B cell (primary cell): ENCODE results near the gene TRAF3. TPM values are rescaled to one million over a fixed set of nuclear protein-coding genes. Genes with fewer than 3 reads are reported as not detected.
A peak's percentile ranks its signal among the peaks of the same experiment; 100 is the strongest.

Experiments used
- ATAC-seq: fragments of 200-7000 bp; cut with Tn5 transposase; one replicate; pipeline ENCODE4 v1.10.0; 2021; ENCODE audit warnings: low read depth, mild to moderate bottlenecking, moderate number of reproducible peaks, moderate library complexity
- CTCF ChIA-PET: fragments of 350-600 bp; sonication (Branson Sonifier 250); formaldehyde crosslinking; loops from one replicate; lab custom pipeline; 2021; ENCODE audit warnings: antibody characterized with exemption, inconsistent platforms; lab: Charles Lee
- POLR2A ChIA-PET: fragments of 350-600 bp; sonication (Branson Sonifier 250); formaldehyde crosslinking; loops from one replicate; lab custom pipeline; 2021; ENCODE audit warnings: antibody characterized with exemption; lab: Charles Lee
- DNase-seq: peaks from one replicate; pipeline ENCODE4 v3.0.0; 2013
- H2AFZ ChIP-seq: 2 replicates; pipeline ENCODE4 v1.6.1; 2012; ENCODE audit warnings: mild to moderate bottlenecking, low read depth, low read length; ENCODE audit not compliant: insufficient read depth, poor library complexity, severe bottlenecking
- H3K27ac ChIP-seq, 2 donors: 1 replicate in 1 of 2; 2 replicates in 1 of 2; pipeline ENCODE4 v1.5.1; 2012 to 2013; ENCODE audit warnings: low read length in 2 of 2, mild to moderate bottlenecking in 2 of 2, moderate library complexity in 1 of 2
- H3K27me3 ChIP-seq, 4 experiments: fragments of 200-600 bp in 1 of 4; sonication (generic) in 1 of 4; replicated peaks in 1 of 4; 1 replicate in 2 of 4; 2 replicates in 2 of 4; pipeline versions ENCODE4 v1.6.1 to v1.7.0; 2013 to 2016; ENCODE audit warnings: low read length in 3 of 4, mild to moderate bottlenecking in 2 of 4, mixed read lengths in 1 of 4, moderate library complexity in 1 of 4; ENCODE audit not compliant: insufficient read depth in 4 of 4, control insufficient read depth in 3 of 4; ENCODE audit errors: control extremely low read depth in 1 of 4
- H3K36me3 ChIP-seq, 2 experiments: replicated peaks in 1 of 2; 1 replicate in 1 of 2; 2 replicates in 1 of 2; pipeline versions ENCODE4 v1.6.1 to v1.7.1; 2013; ENCODE audit warnings: low read length in 1 of 2; ENCODE audit not compliant: insufficient read depth in 2 of 2, control insufficient read depth in 1 of 2; ENCODE audit errors: control extremely low read depth in 1 of 2, extremely low read depth in 1 of 2
- H3K4me1 ChIP-seq, 2 donors: fragments of 200-600 bp in 1 of 2; sonication (generic) in 1 of 2; 1 replicate in 1 of 2; 2 replicates in 1 of 2; pipeline versions ENCODE4 v1.5.1 to v1.6.1; 2013 to 2017; ENCODE audit warnings: low read length in 2 of 2; ENCODE audit not compliant: control insufficient read depth in 2 of 2, insufficient read depth in 2 of 2
- H3K4me2 ChIP-seq: replicated peaks from 2 replicates; pipeline ENCODE3; 2012; ENCODE audit warnings: mild to moderate bottlenecking, low read depth, low read length; ENCODE audit not compliant: poor library complexity, severe bottlenecking
- H3K4me3 ChIP-seq, 5 experiments: fragments of 200-600 bp in 1 of 5; sonication (generic) in 1 of 5; 1 replicate in 3 of 5; 2 replicates in 2 of 5; pipeline versions ENCODE4 v1.5.1 to v1.7.0; 2011 to 2016; ENCODE audit warnings: low read length in 4 of 5, mild to moderate bottlenecking in 4 of 5, low read depth in 2 of 5, control low read depth in 1 of 5, moderate library complexity in 1 of 5; ENCODE audit not compliant: insufficient read depth in 1 of 5; ENCODE audit errors: control extremely low read depth in 1 of 5, extremely low read depth in 1 of 5
- H3K79me2 ChIP-seq: fragments of 200-600 bp; sonication (generic); one replicate; pipeline ENCODE4 v1.6.0; 2016; ENCODE audit warnings: low read length; ENCODE audit not compliant: control insufficient read depth, insufficient read depth
- H3K9ac ChIP-seq: fragments of 200-600 bp; sonication (generic); 2 replicates; pipeline ENCODE4 v1.6.1; 2017; ENCODE audit warnings: mild to moderate bottlenecking, low read length, moderate library complexity
- H3K9me3 ChIP-seq, 3 donors: one replicate each; pipeline versions ENCODE4 v1.6.1 to v1.7.1; 2013; ENCODE audit warnings: low read length in 2 of 3; ENCODE audit not compliant: control insufficient read depth in 2 of 3, insufficient read depth in 1 of 3; ENCODE audit errors: control extremely low read depth in 1 of 3
- H4K20me1 ChIP-seq: 2 replicates; pipeline ENCODE4 v1.6.0; 2012; ENCODE audit warnings: mild to moderate bottlenecking, low read length; ENCODE audit not compliant: insufficient read depth, control insufficient read depth, poor library complexity, severe bottlenecking
- H3K27ac Mint-ChIP-seq: one replicate; pipeline ENCODE4 v1.8.0; 2021; ENCODE audit warnings: mixed read lengths
- H3K27me3 Mint-ChIP-seq: one replicate; pipeline ENCODE4 v1.8.0; 2021; ENCODE audit warnings: mixed read lengths
- H3K4me1 Mint-ChIP-seq: one replicate; pipeline ENCODE4 v1.8.0; 2021; ENCODE audit warnings: mixed read lengths
- H3K4me3 Mint-ChIP-seq: one replicate; pipeline ENCODE4 v1.8.0; 2021; ENCODE audit warnings: mixed read lengths
- H3K9me3 Mint-ChIP-seq: one replicate; pipeline ENCODE4 v1.8.0; 2022; ENCODE audit warnings: mixed read lengths; ENCODE audit not compliant: insufficient read depth
- CTCF ChIP-seq: fragments of 200-600 bp; IDR thresholded peaks from one replicate; pipeline ENCODE4 v1.8.0; 2022; ENCODE audit warnings: antibody characterized with exemption, mild to moderate bottlenecking
- EZH2 ChIP-seq: IDR thresholded peaks from 2 replicates; pipeline ENCODE4 v1.6.1; 2012; ENCODE audit warnings: borderline replicate concordance, low read depth, mild to moderate bottlenecking, moderate library complexity, low read length; ENCODE audit not compliant: insufficient read depth, poor library complexity, severe bottlenecking
- whole genome bisulfite sequencing: methylation state at CpG from one replicate; pipeline ENCODE4 v1.1.5; 2013; ENCODE audit warnings: missing lambda C conversion rate; ENCODE audit not compliant: insufficient coverage; 5-methylcytosine and 5-hydroxymethylcytosine counted together
- intact Hi-C: fragments of 100-400 bp; cut with micrococcal nuclease; formaldehyde crosslinking; loops from one replicate; pipeline ENCODE4 v1.10.0; 2022
- polyA plus RNA-seq: library from polyadenylated mRNA; depleted of rRNA; stranded (reverse); fragments of >200 nt; gene quantifications from 2 replicates; pipeline ENCODE4 v1.2.3, GENCODE V29; 2012
- total RNA-seq, 2 donors: library from RNA; stranded (reverse); fragments of 120-200 nt in 1 of 2; gene quantifications; 1 replicate in 1 of 2; 2 replicates in 1 of 2; pipeline versions ENCODE4 v1.2.3 to v1.2.4, GENCODE V29; 2013 to 2022

Gene TRAF3
- total and polyA plus RNA-seq, 2 donors (not counting 1 experiment from before 2014, with no cell fraction given): 42.8 to 89.8 TPM

GRCh38 chr14:102799684-102800562 lies 22.7 kb downstream of the TRAF3 start:
- CTCF ChIA-PET: interaction anchor here (1.2 to 2.4 kb wide), 3 partner anchors 25 to 105 kb away, joined by 3 to 8 read pairs (median 4); no protein-coding TSS in a partner anchor
- ATAC-seq (no peak), DNase-seq (no peak)
- no peak for TF ChIP-seq EZH2
- TF ChIP-seq CTCF: no peak
- Mint-ChIP-seq H3K27ac (peak overlapping the region; percentile 64), H3K4me3 (peak overlapping the region; percentile 21), H3K9me3 (no peaks in the 10 kb centered on the region), H3K27me3 (no peaks in the 10 kb centered on the region), H3K4me1 (peaks cover 73% of the 10 kb centered on the region)
- 76% methylated on average over 6 of the region's 8 CpGs for WGBS
- intact Hi-C loops: no loop called here
- peaks cover 61% of the 10 kb centered on the region for H4K20me1 ChIP-seq
- peak overlapping the region in 1 of 2 donors; percentile 66 for H3K27ac ChIP-seq
- H3K27me3 ChIP-seq: no peaks in the 10 kb centered on the region
- POLR2A ChIA-PET: no interaction called here
- H3K9me3 ChIP-seq: peaks cover 0 to 4% (median 0%) of the 10 kb centered on the region in 3 donors
- no peak overlapping the region for H3K4me3 ChIP-seq
- H3K36me3 ChIP-seq: peaks cover 0 to 10% of the 10 kb centered on the region in 2 experiments
- H3K79me2 ChIP-seq: peaks cover 98% of the 10 kb centered on the region
- peak overlapping the region; percentile 43 for H3K4me2 ChIP-seq
- peaks cover 53 to 59% of the 10 kb centered on the region in 2 donors for H3K4me1 ChIP-seq
- H3K9ac ChIP-seq: no peak overlapping the region
- H2AFZ ChIP-seq: no peak overlapping the region
